Measurements from ENCODE around the gene ZNF787. TPM values are rescaled to one million over a fixed set of nuclear protein-coding genes. Genes with fewer than 3 reads are reported as not detected.

Gene ZNF787
- total and polyA plus RNA-seq, 2 of the 13 experiments (the other 11 are each of a cell fraction or from before 2014, with no cell fraction given): 15.1 to 42.8 TPM

DNA sequence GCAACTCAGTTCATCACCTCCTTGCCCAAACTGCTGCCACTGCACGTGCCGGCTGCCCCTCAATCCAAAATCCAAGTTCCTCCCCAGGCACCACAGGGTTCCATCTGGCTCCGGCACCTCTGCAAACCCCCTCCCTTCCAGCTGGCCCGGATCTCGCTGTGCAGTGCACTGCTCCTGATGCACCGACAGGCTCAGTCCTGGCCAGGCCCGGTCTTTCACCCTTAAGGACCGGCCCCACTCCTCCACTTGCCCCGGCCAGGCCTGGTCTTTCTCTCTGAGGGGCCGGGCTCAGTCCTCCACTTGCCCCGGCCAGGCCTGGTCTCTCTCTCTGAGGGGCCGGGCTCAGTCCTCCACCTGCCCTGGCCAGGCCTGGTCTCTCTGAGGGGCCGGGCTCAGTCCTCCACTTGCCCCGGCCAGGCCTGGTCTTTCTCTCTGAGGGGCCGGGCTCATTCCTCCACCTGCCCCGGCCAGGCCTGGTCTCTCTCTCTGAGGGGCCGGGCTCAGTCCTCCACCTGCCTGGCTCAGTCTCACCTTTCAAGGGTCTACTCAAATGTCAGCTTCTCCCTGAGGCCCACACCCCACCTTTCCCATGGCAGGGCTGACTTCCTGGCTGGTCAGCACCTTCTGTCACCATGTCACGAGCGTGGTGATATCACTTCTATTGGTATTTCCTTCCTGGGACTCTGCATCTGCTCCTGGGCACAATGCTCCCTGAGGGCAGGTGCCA, 6.9 kb downstream of the ZNF787 start:
- ChIA-PET POLR2A (interaction anchor here (0.7 kb wide), 1 partner anchor 56 kb away, joined by 3 read pairs; no protein-coding TSS in a partner anchor), CTCF (ENCODE audit: low intra/inter-chr PET ratio, low total read pairs) (no interaction called here)
- ATAC-seq: no peak
- FAIRE-seq: no peak
- H2AFZ ChIP-seq (ENCODE audit: low read length): no peak overlapping the region
- peaks cover 91% of the 10 kb centered on the region for H4K20me1 ChIP-seq (ENCODE audit: insufficient read depth, low read length)
- no peaks in the 10 kb centered on the region for H3K9me3 ChIP-seq (ENCODE audit: low read length)
- no peak overlapping the region for H3K4me2 ChIP-seq (ENCODE audit: low read depth, low read length)
- intact Hi-C loops (cut with micrococcal nuclease; ENCODE audit: unreplicated experiment) (loop anchor here (5.0 kb wide), 1 partner anchor 777 kb away; the partner anchor contains the start of gene KMT5C), in situ Hi-C loops (cut with HindIII; ENCODE audit: extremely low pct_ligation_motif_present, low pct_unique_long_range_greater_than_20kb) (no loop called here)
- no peaks in the 10 kb centered on the region for H3K27me3 ChIP-seq (ENCODE audit: control insufficient read depth in 1 of 2, insufficient read depth in 2 of 2, low read length in 2 of 2)
- H3K4me1 ChIP-seq (ENCODE audit: insufficient read depth, low read length): peaks cover 90% of the 10 kb centered on the region
- BruUV-seq (replicated peaks): no TSS peak
- H3K4me3 ChIP-seq (replicated peaks in 1 of 3; ENCODE audit: insufficient read depth in 1 of 3, low read depth in 2 of 3, low read length in 3 of 3): no peak overlapping the region
- H3K79me2 ChIP-seq (ENCODE audit: insufficient read depth, low read length): peaks cover 91% of the 10 kb centered on the region
- no peak for DNase-seq (ENCODE audit: low spot score)
- no peak overlapping the region for H3K9ac ChIP-seq (ENCODE audit: insufficient read depth, low read depth, low read length)
- peaks cover 9 to 16% of the 10 kb centered on the region in 2 experiments for H3K36me3 ChIP-seq (replicated peaks in 1 of 2; ENCODE audit: control insufficient read depth in 1 of 2, insufficient read depth in 2 of 2, low read length in 2 of 2)
- no peak overlapping the region for H3K27ac ChIP-seq (ENCODE audit: extremely low read length, insufficient read depth, low read length)
- WGBS (ENCODE audit: low lambda C conversion rate): 90% methylated on average over 16 of the region's 19 CpGs
- TF ChIP-seq CEBPB (IDR thresholded peaks at IDR 0.05; ENCODE audit: borderline replicate concordance, low read depth, low read length) (no peak), JDP2 (CRISPR knock-in tag; IDR thresholded peaks at IDR 0.05; ENCODE audit: borderline replicate concordance) (no peak), ZBTB21 (CRISPR knock-in tag; IDR thresholded peaks at IDR 0.05) (no peak), SIN3B (IDR thresholded peaks at IDR 0.05; ENCODE audit: low read length) (no peak), AGO2 (optimal IDR thresholded peaks at IDR 0.05; ENCODE audit: low read depth, low read length) (peak; percentile 79), RBM22 (optimal IDR thresholded peaks at IDR 0.05; ENCODE audit: low read length) (peak; percentile 49), ARNTL (CRISPR knock-in tag; IDR thresholded peaks at IDR 0.05) (no peak), RBFOX2 (IDR thresholded peaks at IDR 0.05; ENCODE audit: low read depth, low read length) (peak; percentile 41; the same call in 1 of the 2 replicates), HMG20A (CRISPR knock-in tag; IDR thresholded peaks at IDR 0.05; ENCODE audit: borderline replicate concordance) (no peak), ZNF674 (CRISPR knock-in tag; IDR thresholded peaks at IDR 0.05; ENCODE audit: low read depth) (no peak), TARDBP (CRISPR knock-in tag; IDR thresholded peaks at IDR 0.05) (no peak), HIVEP1 (CRISPR knock-in tag; IDR thresholded peaks at IDR 0.05) (no peak)
- TF ChIP-seq, protein P1, sequence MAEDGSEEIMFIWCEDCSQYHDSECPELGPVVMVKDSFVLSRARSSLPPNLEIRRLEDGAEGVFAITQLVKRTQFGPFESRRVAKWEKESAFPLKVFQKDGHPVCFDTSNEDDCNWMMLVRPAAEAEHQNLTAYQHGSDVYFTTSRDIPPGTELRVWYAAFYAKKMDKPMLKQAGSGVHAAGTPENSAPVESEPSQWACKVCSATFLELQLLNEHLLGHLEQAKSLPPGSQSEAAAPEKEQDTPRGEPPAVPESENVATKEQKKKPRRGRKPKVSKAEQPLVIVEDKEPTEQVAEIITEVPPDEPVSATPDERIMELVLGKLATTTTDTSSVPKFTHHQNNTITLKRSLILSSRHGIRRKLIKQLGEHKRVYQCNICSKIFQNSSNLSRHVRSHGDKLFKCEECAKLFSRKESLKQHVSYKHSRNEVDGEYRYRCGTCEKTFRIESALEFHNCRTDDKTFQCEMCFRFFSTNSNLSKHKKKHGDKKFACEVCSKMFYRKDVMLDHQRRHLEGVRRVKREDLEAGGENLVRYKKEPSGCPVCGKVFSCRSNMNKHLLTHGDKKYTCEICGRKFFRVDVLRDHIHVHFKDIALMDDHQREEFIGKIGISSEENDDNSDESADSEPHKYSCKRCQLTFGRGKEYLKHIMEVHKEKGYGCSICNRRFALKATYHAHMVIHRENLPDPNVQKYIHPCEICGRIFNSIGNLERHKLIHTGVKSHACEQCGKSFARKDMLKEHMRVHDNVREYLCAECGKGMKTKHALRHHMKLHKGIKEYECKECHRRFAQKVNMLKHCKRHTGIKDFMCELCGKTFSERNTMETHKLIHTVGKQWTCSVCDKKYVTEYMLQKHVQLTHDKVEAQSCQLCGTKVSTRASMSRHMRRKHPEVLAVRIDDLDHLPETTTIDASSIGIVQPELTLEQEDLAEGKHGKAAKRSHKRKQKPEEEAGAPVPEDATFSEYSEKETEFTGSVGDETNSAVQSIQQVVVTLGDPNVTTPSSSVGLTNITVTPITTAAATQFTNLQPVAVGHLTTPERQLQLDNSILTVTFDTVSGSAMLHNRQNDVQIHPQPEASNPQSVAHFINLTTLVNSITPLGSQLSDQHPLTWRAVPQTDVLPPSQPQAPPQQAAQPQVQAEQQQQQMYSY (CRISPR knock-in tag; IDR thresholded peaks at IDR 0.05): no peak
- TF ChIP-seq, protein P2, sequence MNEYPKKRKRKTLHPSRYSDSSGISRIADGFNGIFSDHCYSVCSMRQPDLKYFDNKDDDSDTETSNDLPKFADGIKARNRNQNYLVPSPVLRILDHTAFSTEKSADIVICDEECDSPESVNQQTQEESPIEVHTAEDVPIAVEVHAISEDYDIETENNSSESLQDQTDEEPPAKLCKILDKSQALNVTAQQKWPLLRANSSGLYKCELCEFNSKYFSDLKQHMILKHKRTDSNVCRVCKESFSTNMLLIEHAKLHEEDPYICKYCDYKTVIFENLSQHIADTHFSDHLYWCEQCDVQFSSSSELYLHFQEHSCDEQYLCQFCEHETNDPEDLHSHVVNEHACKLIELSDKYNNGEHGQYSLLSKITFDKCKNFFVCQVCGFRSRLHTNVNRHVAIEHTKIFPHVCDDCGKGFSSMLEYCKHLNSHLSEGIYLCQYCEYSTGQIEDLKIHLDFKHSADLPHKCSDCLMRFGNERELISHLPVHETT (CRISPR knock-in tag; conservative IDR thresholded peaks at IDR 0.05): no peak
- TF ChIP-seq, protein P3, sequence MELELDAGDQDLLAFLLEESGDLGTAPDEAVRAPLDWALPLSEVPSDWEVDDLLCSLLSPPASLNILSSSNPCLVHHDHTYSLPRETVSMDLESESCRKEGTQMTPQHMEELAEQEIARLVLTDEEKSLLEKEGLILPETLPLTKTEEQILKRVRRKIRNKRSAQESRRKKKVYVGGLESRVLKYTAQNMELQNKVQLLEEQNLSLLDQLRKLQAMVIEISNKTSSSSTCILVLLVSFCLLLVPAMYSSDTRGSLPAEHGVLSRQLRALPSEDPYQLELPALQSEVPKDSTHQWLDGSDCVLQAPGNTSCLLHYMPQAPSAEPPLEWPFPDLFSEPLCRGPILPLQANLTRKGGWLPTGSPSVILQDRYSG (CRISPR knock-in tag; IDR thresholded peaks at IDR 0.05): no peak
- TF ChIP-seq, protein P4, sequence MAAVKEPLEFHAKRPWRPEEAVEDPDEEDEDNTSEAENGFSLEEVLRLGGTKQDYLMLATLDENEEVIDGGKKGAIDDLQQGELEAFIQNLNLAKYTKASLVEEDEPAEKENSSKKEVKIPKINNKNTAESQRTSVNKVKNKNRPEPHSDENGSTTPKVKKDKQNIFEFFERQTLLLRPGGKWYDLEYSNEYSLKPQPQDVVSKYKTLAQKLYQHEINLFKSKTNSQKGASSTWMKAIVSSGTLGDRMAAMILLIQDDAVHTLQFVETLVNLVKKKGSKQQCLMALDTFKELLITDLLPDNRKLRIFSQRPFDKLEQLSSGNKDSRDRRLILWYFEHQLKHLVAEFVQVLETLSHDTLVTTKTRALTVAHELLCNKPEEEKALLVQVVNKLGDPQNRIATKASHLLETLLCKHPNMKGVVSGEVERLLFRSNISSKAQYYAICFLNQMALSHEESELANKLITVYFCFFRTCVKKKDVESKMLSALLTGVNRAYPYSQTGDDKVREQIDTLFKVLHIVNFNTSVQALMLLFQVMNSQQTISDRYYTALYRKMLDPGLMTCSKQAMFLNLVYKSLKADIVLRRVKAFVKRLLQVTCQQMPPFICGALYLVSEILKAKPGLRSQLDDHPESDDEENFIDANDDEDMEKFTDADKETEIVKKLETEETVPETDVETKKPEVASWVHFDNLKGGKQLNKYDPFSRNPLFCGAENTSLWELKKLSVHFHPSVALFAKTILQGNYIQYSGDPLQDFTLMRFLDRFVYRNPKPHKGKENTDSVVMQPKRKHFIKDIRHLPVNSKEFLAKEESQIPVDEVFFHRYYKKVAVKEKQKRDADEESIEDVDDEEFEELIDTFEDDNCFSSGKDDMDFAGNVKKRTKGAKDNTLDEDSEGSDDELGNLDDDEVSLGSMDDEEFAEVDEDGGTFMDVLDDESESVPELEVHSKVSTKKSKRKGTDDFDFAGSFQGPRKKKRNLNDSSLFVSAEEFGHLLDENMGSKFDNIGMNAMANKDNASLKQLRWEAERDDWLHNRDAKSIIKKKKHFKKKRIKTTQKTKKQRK (IDR thresholded peaks at IDR 0.05; ENCODE audit: low read length): no peak

Data from HepG2 (cell line).